WTC11 (cell line): Measurements from ENCODE around the gene KRT40. TPM values are rescaled to one million over a fixed set of nuclear protein-coding genes. Genes with fewer than 3 reads are reported as not detected.

Experiments used
- ATAC-seq: fragments of 200-7000 bp; cut with Tn5 transposase; 2 replicates; pipeline ENCODE4 v1.10.0; 2021; ENCODE audit warnings: mild to moderate bottlenecking, moderate library complexity
- CTCF ChIA-PET: fragments of 300-600 bp; sonication (Branson Sonifier 250); formaldehyde crosslinking; loops from one replicate; lab custom pipeline; 2021; ENCODE audit warnings: antibody characterized with exemption; lab: Charles Lee
- POLR2A ChIA-PET: fragments of 350-600 bp; sonication (Branson Sonifier 250); formaldehyde crosslinking; loops from one replicate; lab custom pipeline; 2021; ENCODE audit warnings: antibody characterized with exemption; lab: Charles Lee
- DNase-seq: peaks from one replicate; pipeline ENCODE4 v3.0.0; 2021; ENCODE audit warnings: low spot score
- H3K27ac Mint-ChIP-seq: 2 replicates; pipeline ENCODE4 v1.8.0; 2021; ENCODE audit warnings: mixed read lengths
- H3K27me3 Mint-ChIP-seq: 2 replicates; pipeline ENCODE4 v1.8.0; 2021; ENCODE audit warnings: low read depth, mild to moderate bottlenecking, moderate library complexity, mixed read lengths
- H3K36me3 Mint-ChIP-seq: 2 replicates; pipeline ENCODE4 v1.8.0; 2021; ENCODE audit warnings: mixed read lengths
- H3K4me1 Mint-ChIP-seq: 2 replicates; pipeline ENCODE4 v1.8.0; 2022; ENCODE audit warnings: mixed read lengths
- H3K4me3 Mint-ChIP-seq: 2 replicates; pipeline ENCODE4 v1.8.0; 2021; ENCODE audit warnings: mild to moderate bottlenecking, moderate library complexity, mixed read lengths
- H3K9me3 Mint-ChIP-seq: 2 replicates; pipeline ENCODE4 v1.8.0; 2021; ENCODE audit warnings: mixed read lengths
- CREM ChIP-seq: sonication (generic); formaldehyde crosslinking; IDR thresholded peaks from 2 replicates; pipeline ENCODE4 v1.8.1; 2022; ENCODE audit warnings: mild to moderate bottlenecking, missing genetic modification reagents, moderate library complexity
- EMX1 ChIP-seq: fragments of 250-450 bp; sonication (Bioruptor Pico); IDR thresholded peaks from 2 replicates; pipeline ENCODE4 v1.8.0; 2021; ENCODE audit warnings: mild to moderate bottlenecking
- FOXK1 ChIP-seq: sonication (generic); formaldehyde crosslinking; IDR thresholded peaks from 2 replicates; pipeline ENCODE4 v1.8.0; 2022; ENCODE audit warnings: mild to moderate bottlenecking, moderate library complexity, missing genetic modification reagents
- FOXP1 ChIP-seq: sonication (generic); formaldehyde crosslinking; IDR thresholded peaks from 2 replicates; pipeline ENCODE4 v1.8.0; 2022; ENCODE audit warnings: missing genetic modification reagents, mild to moderate bottlenecking, moderate library complexity, borderline replicate concordance
- GABPB1 ChIP-seq: sonication (generic); formaldehyde crosslinking; IDR thresholded peaks from 2 replicates; pipeline ENCODE4 v1.8.1; 2023; ENCODE audit warnings: mild to moderate bottlenecking, missing genetic modification reagents
- GTF2I ChIP-seq: fragments of 250-450 bp; sonication (Bioruptor Pico); conservative IDR thresholded peaks from 2 replicates; pipeline ENCODE4 v1.4.0; 2021; ENCODE audit warnings: mild to moderate bottlenecking
- HMGA2 ChIP-seq: fragments of 250-450 bp; sonication (Bioruptor Pico); IDR thresholded peaks from 2 replicates; pipeline ENCODE4 v1.4.0; 2021; ENCODE audit warnings: mild to moderate bottlenecking, moderate library complexity
- NR3C1 ChIP-seq: sonication (generic); formaldehyde crosslinking; conservative IDR thresholded peaks from 2 replicates; pipeline ENCODE4 v1.8.1; 2023; ENCODE audit warnings: low read depth, mild to moderate bottlenecking, missing genetic modification reagents
- ZNF138 ChIP-seq: sonication (generic); formaldehyde crosslinking; conservative IDR thresholded peaks from 2 replicates; pipeline ENCODE4 v1.8.1; 2022; ENCODE audit warnings: mild to moderate bottlenecking, moderate library complexity, missing genetic modification reagents
- ZNF416 ChIP-seq: fragments of 250-450 bp; sonication (Bioruptor Pico); IDR thresholded peaks from 2 replicates; pipeline ENCODE4 v1.9.0; 2021; ENCODE audit warnings: mild to moderate bottlenecking, inconsistent platforms
- total RNA-seq: library from RNA; stranded (reverse); gene quantifications from 3 replicates; pipeline ENCODE4 v1.2.3, GENCODE V29; 2021
- TF ChIP-seq, protein P1 (sequence below): fragments of 250-450 bp; sonication (Bioruptor Pico); IDR thresholded peaks from 2 replicates; pipeline ENCODE4 v2.1.2; 2022; ENCODE audit warnings: mild to moderate bottlenecking, moderate library complexity
- TF ChIP-seq, protein P2 (sequence below): sonication (generic); formaldehyde crosslinking; IDR thresholded peaks from 2 replicates; pipeline ENCODE4 v1.8.1; 2023; ENCODE audit warnings: mild to moderate bottlenecking, missing genetic modification reagents, moderate library complexity
- TF ChIP-seq, protein P3 (sequence below): sonication (generic); formaldehyde crosslinking; IDR thresholded peaks from 2 replicates; pipeline ENCODE4 v1.8.1; 2022; ENCODE audit warnings: missing genetic modification reagents, borderline replicate concordance

KRT40 gene
- total RNA-seq, 1 experiment from 2014 or later, result not detected

DNA sequence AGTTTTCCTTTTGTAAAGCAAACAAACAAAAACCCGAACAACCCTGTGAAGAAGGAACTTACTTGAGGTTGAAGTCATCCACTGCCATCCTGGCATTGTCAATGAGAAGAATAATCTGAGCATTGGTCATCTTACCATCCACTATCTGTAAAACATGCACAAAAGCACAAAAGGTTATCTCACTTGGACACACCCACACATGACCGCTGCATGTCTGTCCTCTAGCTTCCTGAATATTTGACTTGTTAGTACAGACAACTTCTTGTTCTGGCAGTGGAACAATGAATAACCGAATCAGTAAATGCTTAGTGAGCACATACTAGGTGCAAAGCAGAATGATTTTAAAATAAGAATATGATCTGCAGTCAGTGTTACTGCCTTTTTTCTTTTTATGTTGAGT, 52.8 kb downstream of the KRT40 start:
- no peak for ATAC-seq
- no peaks in the 10 kb centered on the region for H3K36me3 Mint-ChIP-seq
- H3K4me1 Mint-ChIP-seq, result peaks cover 7% of the 10 kb centered on the region
- no peak overlapping the region for H3K4me3 Mint-ChIP-seq
- ChIA-PET CTCF (no interaction called here), POLR2A (no interaction called here)
- TF ChIP-seq, protein P1, sequence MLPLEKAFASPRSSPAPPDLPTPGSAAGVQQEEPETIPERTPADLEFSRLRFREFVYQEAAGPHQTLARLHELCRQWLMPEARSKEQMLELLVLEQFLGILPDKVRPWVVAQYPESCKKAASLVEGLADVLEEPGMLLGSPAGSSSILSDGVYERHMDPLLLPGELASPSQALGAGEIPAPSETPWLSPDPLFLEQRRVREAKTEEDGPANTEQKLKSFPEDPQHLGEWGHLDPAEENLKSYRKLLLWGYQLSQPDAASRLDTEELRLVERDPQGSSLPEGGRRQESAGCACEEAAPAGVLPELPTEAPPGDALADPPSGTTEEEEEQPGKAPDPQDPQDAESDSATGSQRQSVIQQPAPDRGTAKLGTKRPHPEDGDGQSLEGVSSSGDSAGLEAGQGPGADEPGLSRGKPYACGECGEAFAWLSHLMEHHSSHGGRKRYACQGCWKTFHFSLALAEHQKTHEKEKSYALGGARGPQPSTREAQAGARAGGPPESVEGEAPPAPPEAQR (CRISPR knock-in tag), result no peak
- TF ChIP-seq ZNF416 (CRISPR knock-in tag), result no peak
- no peak for TF ChIP-seq FOXK1 (CRISPR knock-in tag)
- TF ChIP-seq, protein P2, sequence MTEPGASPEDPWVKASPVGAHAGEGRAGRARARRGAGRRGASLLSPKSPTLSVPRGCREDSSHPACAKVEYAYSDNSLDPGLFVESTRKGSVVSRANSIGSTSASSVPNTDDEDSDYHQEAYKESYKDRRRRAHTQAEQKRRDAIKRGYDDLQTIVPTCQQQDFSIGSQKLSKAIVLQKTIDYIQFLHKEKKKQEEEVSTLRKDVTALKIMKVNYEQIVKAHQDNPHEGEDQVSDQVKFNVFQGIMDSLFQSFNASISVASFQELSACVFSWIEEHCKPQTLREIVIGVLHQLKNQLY (CRISPR knock-in tag), result no peak
- no peak for TF ChIP-seq CREM (CRISPR knock-in tag)
- TF ChIP-seq ZNF138 (CRISPR knock-in tag), result no peak
- TF ChIP-seq GABPB1, result no peak
- no peak for TF ChIP-seq HMGA2 (CRISPR knock-in tag)
- no peak for TF ChIP-seq GTF2I (CRISPR knock-in tag)
- TF ChIP-seq EMX1, result no peak
- TF ChIP-seq, protein P3, sequence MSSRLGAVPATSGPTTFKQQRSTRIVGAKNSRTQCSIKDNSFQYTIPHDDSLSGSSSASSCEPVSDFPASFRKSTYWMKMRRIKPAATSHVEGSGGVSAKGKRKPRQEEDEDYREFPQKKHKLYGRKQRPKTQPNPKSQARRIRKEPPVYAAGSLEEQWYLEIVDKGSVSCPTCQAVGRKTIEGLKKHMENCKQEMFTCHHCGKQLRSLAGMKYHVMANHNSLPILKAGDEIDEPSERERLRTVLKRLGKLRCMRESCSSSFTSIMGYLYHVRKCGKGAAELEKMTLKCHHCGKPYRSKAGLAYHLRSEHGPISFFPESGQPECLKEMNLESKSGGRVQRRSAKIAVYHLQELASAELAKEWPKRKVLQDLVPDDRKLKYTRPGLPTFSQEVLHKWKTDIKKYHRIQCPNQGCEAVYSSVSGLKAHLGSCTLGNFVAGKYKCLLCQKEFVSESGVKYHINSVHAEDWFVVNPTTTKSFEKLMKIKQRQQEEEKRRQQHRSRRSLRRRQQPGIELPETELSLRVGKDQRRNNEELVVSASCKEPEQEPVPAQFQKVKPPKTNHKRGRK (CRISPR knock-in tag), result no peak
- TF ChIP-seq NR3C1, result no peak
- TF ChIP-seq FOXP1 (CRISPR knock-in tag), result no peak
- no peak overlapping the region for H3K27ac Mint-ChIP-seq
- DNase-seq, result no peak
- no peaks in the 10 kb centered on the region for H3K27me3 Mint-ChIP-seq
- no peaks in the 10 kb centered on the region for H3K9me3 Mint-ChIP-seq

Other genes starting within 250 kb of the KRT40 start
- gene KRT25, start 229.0 kb downstream of the KRT40 start, total RNA-seq, result not detected in 3 replicates
- gene KRT26, start 212.1 kb downstream of the KRT40 start, total RNA-seq, result not detected in 3 replicates
- not detected in 3 replicates for gene KRT27, start 201.8 kb downstream of the KRT40 start, total RNA-seq
- gene KRT28, start 184.4 kb downstream of the KRT40 start, total RNA-seq, result not detected in 3 replicates
- 23.2 to 27.6 TPM (median 24.2 TPM) in 3 replicates for gene KRT10, start 161.7 kb downstream of the KRT40 start, total RNA-seq
- gene KRT12, start 117.1 kb downstream of the KRT40 start, total RNA-seq, result not detected in 3 replicates
- gene KRT20, start 99.1 kb downstream of the KRT40 start, total RNA-seq, result 0.21 to 0.42 TPM (median 0.30 TPM) in 3 replicates
- gene KRT23, start 46.7 kb downstream of the KRT40 start, total RNA-seq, result not detected in 3 replicates
- not detected in 3 replicates for gene KRT39, start 17.4 kb downstream of the KRT40 start, total RNA-seq
- gene KRTAP3-3, start 9.8 kb upstream of the KRT40 start, total RNA-seq, result not detected in 3 replicates
- not detected in 3 replicates for gene KRTAP3-2, start 15.6 kb upstream of the KRT40 start, total RNA-seq
- not detected in 3 replicates for gene KRTAP3-1, start 24.8 kb upstream of the KRT40 start, total RNA-seq
- gene KRTAP1-5, start 42.9 kb upstream of the KRT40 start, total RNA-seq, result not detected in 3 replicates
- not detected in 3 replicates for gene KRTAP1-4, start 45.9 kb upstream of the KRT40 start, total RNA-seq
- not detected in 3 replicates for gene KRTAP1-3, start 50.5 kb upstream of the KRT40 start, total RNA-seq
- gene KRTAP1-1, start 57.1 kb upstream of the KRT40 start, total RNA-seq, result not detected in 3 replicates
- not detected in 3 replicates for gene KRTAP2-1, start 63.0 kb upstream of the KRT40 start, total RNA-seq
- not detected in 3 replicates for gene KRTAP2-2, start 70.9 kb upstream of the KRT40 start, total RNA-seq
- not detected in 3 replicates for gene KRTAP2-3, start 75.8 kb upstream of the KRT40 start, total RNA-seq
- gene KRTAP2-4, start 81.6 kb upstream of the KRT40 start, total RNA-seq, result not detected in 3 replicates
- not detected in 3 replicates for gene KRTAP4-7, start 99.8 kb upstream of the KRT40 start, total RNA-seq
- gene KRTAP4-8, start 113.8 kb upstream of the KRT40 start, total RNA-seq, result not detected in 3 replicates
- not detected in 3 replicates for gene KRTAP4-16, start 117.9 kb upstream of the KRT40 start, total RNA-seq
- gene KRTAP4-9, start 121.1 kb upstream of the KRT40 start, total RNA-seq, result not detected in 3 replicates
- gene KRTAP4-11, start 134.0 kb upstream of the KRT40 start, total RNA-seq, result not detected in 3 replicates
- gene KRTAP4-12, start 139.9 kb upstream of the KRT40 start, total RNA-seq, result not detected in 3 replicates
- not detected in 3 replicates for gene KRTAP4-6, start 156.2 kb upstream of the KRT40 start, total RNA-seq
- not detected in 3 replicates for gene KRTAP4-5, start 165.5 kb upstream of the KRT40 start, total RNA-seq
- gene KRTAP4-4, start 176.4 kb upstream of the KRT40 start, total RNA-seq, result not detected in 3 replicates
- gene KRTAP4-3, start 183.9 kb upstream of the KRT40 start, total RNA-seq, result not detected in 3 replicates
- gene KRTAP4-2, start 193.9 kb upstream of the KRT40 start, total RNA-seq, result not detected in 3 replicates
- not detected in 3 replicates for gene KRTAP4-1, start 200.6 kb upstream of the KRT40 start, total RNA-seq
- gene KRTAP9-1, start 205.6 kb upstream of the KRT40 start, total RNA-seq, result not detected in 3 replicates
- not detected in 3 replicates for gene KRTAP9-2, start 242.3 kb upstream of the KRT40 start, total RNA-seq
- not detected in 3 replicates for gene KRTAP9-3, start 248.1 kb upstream of the KRT40 start, total RNA-seq